Upper lobe of right lung (tissue), 1 donor: Measurements from ENCODE around the gene RFC3. TPM values are rescaled to one million over a fixed set of nuclear protein-coding genes. Genes with fewer than 3 reads are reported as not detected.

Experiments
- ATAC-seq: fragments of 200-7000 bp; cut with Tn5 transposase; one replicate; pipeline ENCODE4 v1.9.1; 2020; ENCODE audit warnings: mild to moderate bottlenecking, moderate library complexity
- DNase-seq: peaks from one replicate; pipeline ENCODE4 v3.0.0-alpha.2; 2020
- H3K27ac ChIP-seq: fragments of 200-600 bp; one replicate; pipeline ENCODE4 v1.8.0; 2022
- H3K27me3 ChIP-seq: fragments of 200-600 bp; one replicate; pipeline ENCODE4 v1.8.0; 2022; ENCODE audit warnings: mild to moderate bottlenecking
- H3K36me3 ChIP-seq: fragments of 200-600 bp; one replicate; pipeline ENCODE4 v1.8.0; 2022
- H3K4me1 ChIP-seq: fragments of 200-600 bp; one replicate; pipeline ENCODE4 v1.8.0; 2022
- H3K4me3 ChIP-seq: fragments of 200-600 bp; one replicate; pipeline ENCODE4 v1.8.0; 2022; ENCODE audit warnings: mild to moderate bottlenecking
- H3K9me3 ChIP-seq: fragments of 200-600 bp; one replicate; pipeline ENCODE4 v1.8.0; 2022
- CTCF ChIP-seq: fragments of 200-600 bp; IDR thresholded peaks from one replicate; pipeline ENCODE4 v1.8.0; 2022; ENCODE audit warnings: antibody characterized with exemption
- intact Hi-C: fragments of 100-400 bp; cut with DNase I; formaldehyde crosslinking; loops from one replicate; pipeline ENCODE4 v1.11.0; 2022
- long read RNA-seq: library from polyadenylated mRNA; unstranded; transcript quantifications from one replicate; pipeline ENCODE4 v2.0.0, GENCODE V29; 2021
- total RNA-seq: library from RNA; stranded (reverse); fragmentation: NEBNext Ultra II Directional; extraction: Animal tissue kit (Norgen Biotek cat#: 25700); gene quantifications from one replicate; pipeline ENCODE4 v1.2.1, GENCODE V29; 2021
- donor health status: DM: no; HTN: yes; CAD: no; lungs with severe emphysema.

The RFC3 gene
- total RNA-seq = 7.4 TPM
- long read RNA-seq, transcript RFC3-201 (9 exons, 2,402 nt) = major isoform, 6 of 9 reads
- long read RNA-seq, partial matches to known transcripts = 0 of 9 reads
- long read RNA-seq, other reads (novel, unspliced or antisense) = 2 of 9 reads

GRCh38 chr13:33817901-33818706, at the start of gene RFC3:
RFC3 (plus strand) TSS chr13:33818149; CDS start chr13:33818179, 30 bp downstream.
- TF ChIP-seq CTCF = no peak
- Histone ChIP-seq H3K36me3 (no peaks in the 10 kb centered on the region), H3K4me3 (peak within 1 kb of the TSS; percentile 88), H3K4me1 (no peaks in the 10 kb centered on the region), H3K27me3 (no peaks in the 10 kb centered on the region), H3K9me3 (no peaks in the 10 kb centered on the region), H3K27ac (peak within 1 kb of the TSS; percentile 64)
- ATAC-seq (peak; percentile 97), DNase-seq (peak; percentile 97)
- intact Hi-C loops = no loop called here

GRCh38 chr13:33771296-33771695, 46.7 kb upstream of the RFC3 start:
- Histone ChIP-seq H3K4me3 (no peak overlapping the region), H3K4me1 (no peaks in the 10 kb centered on the region), H3K27me3 (no peaks in the 10 kb centered on the region), H3K9me3 (no peaks in the 10 kb centered on the region), H3K27ac (no peak overlapping the region), H3K36me3 (no peaks in the 10 kb centered on the region)
- TF ChIP-seq CTCF = no peak
- DNase-seq (no peak), ATAC-seq (no peak)
- intact Hi-C loops = no loop called here

- DNase-seq (no peak), ATAC-seq (no peak)
- Histone ChIP-seq H3K36me3 (no peaks in the 10 kb centered on the region), H3K4me1 (no peaks in the 10 kb centered on the region), H3K27ac (no peak overlapping the region), H3K27me3 (no peaks in the 10 kb centered on the region), H3K9me3 (no peaks in the 10 kb centered on the region), H3K4me3 (no peak overlapping the region)
- intact Hi-C loops = no loop called here
- no peak for TF ChIP-seq CTCF
Observed at GRCh38 chr13:33773790-33774462, 44.0 kb upstream of the RFC3 start.

GRCh38 chr13:33775339-33776108, 42.4 kb upstream of the RFC3 start:
- ATAC-seq (no peak), DNase-seq (no peak)
- Histone ChIP-seq H3K36me3 (no peaks in the 10 kb centered on the region), H3K9me3 (no peaks in the 10 kb centered on the region), H3K27me3 (no peaks in the 10 kb centered on the region), H3K4me3 (no peak overlapping the region), H3K4me1 (no peaks in the 10 kb centered on the region), H3K27ac (no peak overlapping the region)
- intact Hi-C loops = no loop called here
- no peak for TF ChIP-seq CTCF

- Histone ChIP-seq H3K27me3 (no peaks in the 10 kb centered on the region), H3K36me3 (no peaks in the 10 kb centered on the region), H3K4me3 (no peak overlapping the region), H3K4me1 (no peaks in the 10 kb centered on the region), H3K27ac (no peak overlapping the region), H3K9me3 (no peaks in the 10 kb centered on the region)
- no peak for ATAC-seq
- intact Hi-C loops = no loop called here
- no peak for DNase-seq
- TF ChIP-seq CTCF = no peak
Observed at GRCh38 chr13:33776239-33776881, 41.6 kb upstream of the RFC3 start.
